ENCODE results near the gene BPIFB1. TPM values are rescaled to one million over a fixed set of nuclear protein-coding genes. Genes with fewer than 3 reads are reported as not detected.

Gene BPIFB1
- total RNA-seq (2014; rRNA removed; shearing (Covaris generic); ENCODE audit: low replicate concordance) = not detected in 2 replicates

GRCh38 chr20:33282991-33283555 is at the start of gene BPIFB1:
Gene BPIFB1, plus strand, starts transcription at chr20:33283214. Its CDS starts 2,860 bp downstream, at chr20:33286074.
- H3K9me2 ChIP-seq (replicated peaks; ENCODE audit: insufficient read depth, low read length) = no peaks in the 10 kb centered on the region
- no peaks in the 10 kb centered on the region for H3K36me3 ChIP-seq (ENCODE audit: insufficient read depth, low read length)
- H3K4me2 ChIP-seq (ENCODE audit: low read depth, low read length, poor library complexity, severe bottlenecking) = no peak within 1 kb of the TSS
- no peak within 1 kb of the TSS for H3K27ac ChIP-seq (ENCODE audit: low read length)
- no peak within 1 kb of the TSS for H3K4me3 ChIP-seq (ENCODE audit: low read length)
- no peaks in the 10 kb centered on the region for H3K4me1 ChIP-seq (ENCODE audit: low read length)
- DNase-seq = no peak
- H4K20me1 ChIP-seq (ENCODE audit: insufficient read depth, low read depth, low read length) = 0 out of 2 replicates have a peak, but pooled peaks cover 3% of the 10 kb centered on the region
- no peak within 1 kb of the TSS for H2AFZ ChIP-seq (ENCODE audit: low read length)
- no peaks in the 10 kb centered on the region for H3K9me3 ChIP-seq (ENCODE audit: low read length)
- no peak within 1 kb of the TSS for H3K9ac ChIP-seq (ENCODE audit: low read length)
- H3K27me3 ChIP-seq (ENCODE audit: low read length) = no peaks in the 10 kb centered on the region
- H3K79me2 ChIP-seq (ENCODE audit: low read length) = no peaks in the 10 kb centered on the region

- Histone ChIP-seq H3K4me2 (ENCODE audit: low read depth, low read length, poor library complexity, severe bottlenecking) (no peak overlapping the region), H3K4me3 (ENCODE audit: low read length) (no peak overlapping the region), H4K20me1 (ENCODE audit: insufficient read depth, low read depth, low read length) (no peaks in the 10 kb centered on the region), H2AFZ (ENCODE audit: low read length) (no peak overlapping the region), H3K9ac (ENCODE audit: low read length) (no peak overlapping the region), H3K27me3 (ENCODE audit: low read length) (no peaks in the 10 kb centered on the region), H3K9me3 (ENCODE audit: low read length) (no peaks in the 10 kb centered on the region), H3K27ac (ENCODE audit: low read length) (no peak overlapping the region), H3K79me2 (ENCODE audit: low read length) (no peaks in the 10 kb centered on the region), H3K9me2 (replicated peaks; ENCODE audit: insufficient read depth, low read length) (no peaks in the 10 kb centered on the region), H3K4me1 (ENCODE audit: low read length) (no peaks in the 10 kb centered on the region), H3K36me3 (ENCODE audit: insufficient read depth, low read length) (no peaks in the 10 kb centered on the region)
- DNase-seq = no peak
These were observed 49.0 kb upstream of the BPIFB1 start for GRCh38 chr20:33234050-33234449.

- Histone ChIP-seq H3K9ac (ENCODE audit: low read length) (no peak within 1 kb of the TSS), H3K27me3 (ENCODE audit: low read length) (no peaks in the 10 kb centered on the region), H3K4me1 (ENCODE audit: low read length) (no peaks in the 10 kb centered on the region), H2AFZ (ENCODE audit: low read length) (no peak within 1 kb of the TSS), H3K4me2 (ENCODE audit: low read depth, low read length, poor library complexity, severe bottlenecking) (no peak within 1 kb of the TSS), H3K9me2 (replicated peaks; ENCODE audit: insufficient read depth, low read length) (no peaks in the 10 kb centered on the region), H3K36me3 (ENCODE audit: insufficient read depth, low read length) (no peaks in the 10 kb centered on the region), H3K9me3 (ENCODE audit: low read length) (no peaks in the 10 kb centered on the region), H3K27ac (ENCODE audit: low read length) (no peak within 1 kb of the TSS), H4K20me1 (ENCODE audit: insufficient read depth, low read depth, low read length) (no peaks in the 10 kb centered on the region), H3K79me2 (ENCODE audit: low read length) (no peaks in the 10 kb centered on the region), H3K4me3 (ENCODE audit: low read length) (no peak within 1 kb of the TSS)
- DNase-seq = no peak
These were observed 47.3 kb upstream of the BPIFB1 start, which contains the start of gene BPIFA1 for GRCh38 chr20:33235696-33236095. Gene BPIFA1, plus strand, starts transcription at chr20:33235996. Its CDS starts 1,716 bp downstream, at chr20:33237712.

GRCh38 chr20:33236351-33236750 is 46.7 kb upstream of the BPIFB1 start:
- Histone ChIP-seq H3K79me2 (ENCODE audit: low read length) (no peaks in the 10 kb centered on the region), H3K9me2 (replicated peaks; ENCODE audit: insufficient read depth, low read length) (no peaks in the 10 kb centered on the region), H3K4me3 (ENCODE audit: low read length) (no peak overlapping the region), H2AFZ (ENCODE audit: low read length) (no peak overlapping the region), H3K36me3 (ENCODE audit: insufficient read depth, low read length) (no peaks in the 10 kb centered on the region), H3K27me3 (ENCODE audit: low read length) (no peaks in the 10 kb centered on the region), H4K20me1 (ENCODE audit: insufficient read depth, low read depth, low read length) (no peaks in the 10 kb centered on the region), H3K4me2 (ENCODE audit: low read depth, low read length, poor library complexity, severe bottlenecking) (no peak overlapping the region), H3K9ac (ENCODE audit: low read length) (no peak overlapping the region), H3K27ac (ENCODE audit: low read length) (no peak overlapping the region), H3K4me1 (ENCODE audit: low read length) (no peaks in the 10 kb centered on the region), H3K9me3 (ENCODE audit: low read length) (no peaks in the 10 kb centered on the region)
- no peak for DNase-seq

GRCh38 chr20:33237989-33238388 is 45.0 kb upstream of the BPIFB1 start:
- no peak overlapping the region for H3K27ac ChIP-seq (ENCODE audit: low read length)
- no peak overlapping the region for H3K4me3 ChIP-seq (ENCODE audit: low read length)
- H3K4me2 ChIP-seq (ENCODE audit: low read depth, low read length, poor library complexity, severe bottlenecking) = no peak overlapping the region
- no peaks in the 10 kb centered on the region for H3K4me1 ChIP-seq (ENCODE audit: low read length)
- no peak for DNase-seq
- H4K20me1 ChIP-seq (ENCODE audit: insufficient read depth, low read depth, low read length) = no peaks in the 10 kb centered on the region
- H3K27me3 ChIP-seq (ENCODE audit: low read length) = no peaks in the 10 kb centered on the region
- H3K9me2 ChIP-seq (replicated peaks; ENCODE audit: insufficient read depth, low read length) = no peaks in the 10 kb centered on the region
- no peaks in the 10 kb centered on the region for H3K36me3 ChIP-seq (ENCODE audit: insufficient read depth, low read length)
- H3K79me2 ChIP-seq (ENCODE audit: low read length) = no peaks in the 10 kb centered on the region
- H2AFZ ChIP-seq (ENCODE audit: low read length) = no peak overlapping the region
- no peaks in the 10 kb centered on the region for H3K9me3 ChIP-seq (ENCODE audit: low read length)
- no peak overlapping the region for H3K9ac ChIP-seq (ENCODE audit: low read length)

- no peaks in the 10 kb centered on the region for H3K36me3 ChIP-seq (ENCODE audit: insufficient read depth, low read length)
- H3K4me3 ChIP-seq (ENCODE audit: low read length) = no peak overlapping the region
- H3K4me1 ChIP-seq (ENCODE audit: low read length) = no peaks in the 10 kb centered on the region
- H3K4me2 ChIP-seq (ENCODE audit: low read depth, low read length, poor library complexity, severe bottlenecking) = no peak overlapping the region
- H2AFZ ChIP-seq (ENCODE audit: low read length) = no peak overlapping the region
- no peaks in the 10 kb centered on the region for H3K27me3 ChIP-seq (ENCODE audit: low read length)
- H3K9me2 ChIP-seq (replicated peaks; ENCODE audit: insufficient read depth, low read length) = no peaks in the 10 kb centered on the region
- no peak for DNase-seq
- no peaks in the 10 kb centered on the region for H3K9me3 ChIP-seq (ENCODE audit: low read length)
- no peak overlapping the region for H3K9ac ChIP-seq (ENCODE audit: low read length)
- no peaks in the 10 kb centered on the region for H4K20me1 ChIP-seq (ENCODE audit: insufficient read depth, low read depth, low read length)
- H3K27ac ChIP-seq (ENCODE audit: low read length) = no peak overlapping the region
- no peaks in the 10 kb centered on the region for H3K79me2 ChIP-seq (ENCODE audit: low read length)
These were observed 43.6 kb upstream of the BPIFB1 start for GRCh38 chr20:33239418-33239817.

- Histone ChIP-seq H3K27ac (ENCODE audit: low read length) (no peak overlapping the region), H3K9me3 (ENCODE audit: low read length) (no peaks in the 10 kb centered on the region), H3K4me3 (ENCODE audit: low read length) (no peak overlapping the region), H3K9me2 (replicated peaks; ENCODE audit: insufficient read depth, low read length) (no peaks in the 10 kb centered on the region), H4K20me1 (ENCODE audit: insufficient read depth, low read depth, low read length) (no peaks in the 10 kb centered on the region), H2AFZ (ENCODE audit: low read length) (no peak overlapping the region), H3K4me1 (ENCODE audit: low read length) (no peaks in the 10 kb centered on the region), H3K4me2 (ENCODE audit: low read depth, low read length, poor library complexity, severe bottlenecking) (no peak overlapping the region), H3K36me3 (ENCODE audit: insufficient read depth, low read length) (no peaks in the 10 kb centered on the region), H3K27me3 (ENCODE audit: low read length) (no peaks in the 10 kb centered on the region), H3K9ac (ENCODE audit: low read length) (no peak overlapping the region), H3K79me2 (ENCODE audit: low read length) (no peaks in the 10 kb centered on the region)
- DNase-seq = no peak
These were observed 42.9 kb upstream of the BPIFB1 start for GRCh38 chr20:33239979-33240736.

GRCh38 chr20:33240923-33241322 is 42.1 kb upstream of the BPIFB1 start:
- H3K27ac ChIP-seq (ENCODE audit: low read length) = no peak overlapping the region
- H3K4me3 ChIP-seq (ENCODE audit: low read length) = no peak overlapping the region
- H3K79me2 ChIP-seq (ENCODE audit: low read length) = no peaks in the 10 kb centered on the region
- H3K4me2 ChIP-seq (ENCODE audit: low read depth, low read length, poor library complexity, severe bottlenecking) = no peak overlapping the region
- DNase-seq = no peak
- no peaks in the 10 kb centered on the region for H3K9me3 ChIP-seq (ENCODE audit: low read length)
- H2AFZ ChIP-seq (ENCODE audit: low read length) = no peak overlapping the region
- H3K9me2 ChIP-seq (replicated peaks; ENCODE audit: insufficient read depth, low read length) = no peaks in the 10 kb centered on the region
- H3K27me3 ChIP-seq (ENCODE audit: low read length) = no peaks in the 10 kb centered on the region
- H4K20me1 ChIP-seq (ENCODE audit: insufficient read depth, low read depth, low read length) = no peaks in the 10 kb centered on the region
- no peak overlapping the region for H3K9ac ChIP-seq (ENCODE audit: low read length)
- H3K4me1 ChIP-seq (ENCODE audit: low read length) = no peaks in the 10 kb centered on the region
- H3K36me3 ChIP-seq (ENCODE audit: insufficient read depth, low read length) = no peaks in the 10 kb centered on the region
